Esophagus squamous epithelium (tissue), 4 donors: ENCODE measurements around the gene NSUN4.

Source experiments
- POLR2A ChIP-seq, 4 donors: fragments of 450-650 bp; IDR thresholded peaks; one replicate each; pipeline ENCODE4 v1.6.1; 2017; ENCODE audit warnings: antibody characterized with exemption in 4 of 4, mild to moderate bottlenecking in 4 of 4, moderate library complexity in 3 of 4
- TF ChIP-seq, protein P1 (sequence below), 6 experiments: fragments of 450-650 bp in 4 of 6; fragments of 200-600 bp in 2 of 6; sonication (generic) in 2 of 6; IDR thresholded peaks; one replicate each; pipeline ENCODE4 v1.5.1; 2016 to 2019; ENCODE audit warnings: antibody characterized with exemption in 6 of 6, mild to moderate bottlenecking in 4 of 6, moderate library complexity in 4 of 6

DNA sequence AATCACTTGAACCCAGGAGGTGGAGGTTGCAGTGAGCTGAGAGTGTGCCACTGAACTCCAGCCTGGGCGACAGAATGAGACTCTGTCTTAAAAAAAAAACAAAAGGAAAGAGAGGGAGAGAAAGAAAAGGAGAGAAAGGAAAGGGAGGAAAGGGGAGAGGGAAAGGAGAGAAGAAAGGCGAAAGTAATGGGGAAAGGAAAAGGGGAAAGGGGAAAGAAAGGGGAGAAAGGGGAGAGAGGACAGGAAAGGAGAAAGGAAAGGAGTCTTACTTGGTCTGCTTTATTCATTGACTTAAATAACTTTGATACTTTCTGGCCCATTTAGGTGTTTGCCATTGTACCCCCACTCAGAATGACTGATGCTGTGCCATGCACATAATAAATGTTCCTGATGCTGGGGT is 11.8 kb downstream of the NSUN4 start:
- TF ChIP-seq, protein P1, sequence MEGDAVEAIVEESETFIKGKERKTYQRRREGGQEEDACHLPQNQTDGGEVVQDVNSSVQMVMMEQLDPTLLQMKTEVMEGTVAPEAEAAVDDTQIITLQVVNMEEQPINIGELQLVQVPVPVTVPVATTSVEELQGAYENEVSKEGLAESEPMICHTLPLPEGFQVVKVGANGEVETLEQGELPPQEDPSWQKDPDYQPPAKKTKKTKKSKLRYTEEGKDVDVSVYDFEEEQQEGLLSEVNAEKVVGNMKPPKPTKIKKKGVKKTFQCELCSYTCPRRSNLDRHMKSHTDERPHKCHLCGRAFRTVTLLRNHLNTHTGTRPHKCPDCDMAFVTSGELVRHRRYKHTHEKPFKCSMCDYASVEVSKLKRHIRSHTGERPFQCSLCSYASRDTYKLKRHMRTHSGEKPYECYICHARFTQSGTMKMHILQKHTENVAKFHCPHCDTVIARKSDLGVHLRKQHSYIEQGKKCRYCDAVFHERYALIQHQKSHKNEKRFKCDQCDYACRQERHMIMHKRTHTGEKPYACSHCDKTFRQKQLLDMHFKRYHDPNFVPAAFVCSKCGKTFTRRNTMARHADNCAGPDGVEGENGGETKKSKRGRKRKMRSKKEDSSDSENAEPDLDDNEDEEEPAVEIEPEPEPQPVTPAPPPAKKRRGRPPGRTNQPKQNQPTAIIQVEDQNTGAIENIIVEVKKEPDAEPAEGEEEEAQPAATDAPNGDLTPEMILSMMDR (IDR thresholded peaks at IDR 0.05) = no peak
- TF ChIP-seq POLR2A (IDR thresholded peaks at IDR 0.05) = no peak
